PFSK-1 (cell line): ENCODE data around the gene FBXW4.

Experiments used
- FOXP2 ChIP-seq: optimal IDR thresholded peaks from 2 replicates; pipeline ENCODE3; 2011; ENCODE audit warnings: borderline replicate concordance, control low read depth, inconsistent platforms; ENCODE audit not compliant: insufficient read depth; ENCODE audit errors: extremely low read length, extremely low read depth
- POLR2AphosphoS5 ChIP-seq: IDR thresholded peaks from 2 replicates; pipeline ENCODE4 v1.6.1; 2012; ENCODE audit warnings: low read depth, mild to moderate bottlenecking, control low read depth, low read length, moderate library complexity

DNA sequence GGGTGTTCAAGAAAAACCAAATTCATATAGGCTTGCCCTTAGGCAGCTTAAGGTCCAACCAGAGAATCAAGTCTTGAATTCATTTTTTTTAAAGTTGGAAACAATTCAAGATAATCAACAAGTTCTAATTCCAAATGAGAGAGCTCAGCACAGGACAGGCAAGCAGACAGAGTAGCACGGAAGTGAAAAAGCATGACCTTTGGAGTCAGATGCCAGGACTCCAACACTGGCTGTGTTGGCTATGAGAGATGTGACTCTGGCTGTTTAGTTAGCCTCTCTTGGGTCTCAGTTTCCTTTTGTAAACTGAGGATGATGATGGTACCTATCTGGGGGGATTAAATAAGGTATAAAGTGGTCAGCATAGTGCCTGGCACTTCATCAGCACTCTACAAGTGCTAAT lies 49.3 kb downstream of the FBXW4 start:
- TF ChIP-seq FOXP2 (no peak), POLR2AphosphoS5 (no peak)
